NCI-H2171 (cell line): ENCODE results near the gene RASA3.
"Not testable (repeated sequence)": the region's sequence is repeated elsewhere in the genome, so short reads cannot be mapped to it uniquely, and the experiment has no call there.

Experiments
- DNase-seq: peaks from one replicate; lab custom pipeline; 2025; lab: John Stamatoyannopoulos, UW

RASA3 gene

DNA sequence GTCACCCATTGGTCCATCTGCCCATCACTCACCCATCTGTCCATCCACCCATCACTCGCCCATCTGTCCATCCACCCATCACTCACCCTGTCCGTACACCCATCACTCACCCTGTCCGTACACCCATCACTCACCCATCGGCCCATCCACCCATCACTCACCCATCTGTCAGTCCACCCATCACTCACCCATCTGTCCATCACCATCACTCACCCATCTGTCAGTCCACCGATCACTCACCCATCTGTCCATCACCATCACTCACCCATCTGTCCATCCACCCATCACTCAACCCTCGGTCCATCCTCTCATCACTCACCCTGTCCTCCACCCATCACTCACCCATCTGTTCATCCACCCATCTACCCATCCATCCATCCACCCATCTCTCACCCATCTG lies 143.6 kb downstream of the RASA3 start:
- DNase-seq, result not testable (repeated sequence)

DNA sequence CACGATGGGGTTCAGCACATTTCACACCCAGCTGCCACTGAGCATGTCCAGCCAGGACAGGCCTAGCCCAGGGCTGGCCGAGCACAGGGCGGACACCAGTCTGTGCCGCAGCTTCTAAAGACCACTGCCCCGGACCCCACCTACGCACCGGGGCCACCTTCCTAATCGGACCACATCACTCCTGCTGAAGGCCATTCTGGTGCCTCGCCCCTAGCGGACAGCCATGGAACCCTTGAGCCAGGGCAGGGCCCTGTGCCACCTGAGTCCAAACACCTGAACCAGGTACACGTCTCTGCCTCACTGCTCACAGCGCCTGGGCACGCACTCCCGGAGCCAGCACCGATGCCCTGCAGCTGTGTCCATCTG lies 150.1 kb downstream of the RASA3 start:
- no peak for DNase-seq

GRCh38 chr13:113981611-113982295 lies 150.7 kb downstream of the RASA3 start:
- DNase-seq, result no peak

GRCh38 chr13:113981194-113981605 lies 151.2 kb downstream of the RASA3 start:
- peak; percentile 69 for DNase-seq

- no peak for DNase-seq
Measured at GRCh38 chr13:113980489-113981064, 151.8 kb downstream of the RASA3 start.

DNA sequence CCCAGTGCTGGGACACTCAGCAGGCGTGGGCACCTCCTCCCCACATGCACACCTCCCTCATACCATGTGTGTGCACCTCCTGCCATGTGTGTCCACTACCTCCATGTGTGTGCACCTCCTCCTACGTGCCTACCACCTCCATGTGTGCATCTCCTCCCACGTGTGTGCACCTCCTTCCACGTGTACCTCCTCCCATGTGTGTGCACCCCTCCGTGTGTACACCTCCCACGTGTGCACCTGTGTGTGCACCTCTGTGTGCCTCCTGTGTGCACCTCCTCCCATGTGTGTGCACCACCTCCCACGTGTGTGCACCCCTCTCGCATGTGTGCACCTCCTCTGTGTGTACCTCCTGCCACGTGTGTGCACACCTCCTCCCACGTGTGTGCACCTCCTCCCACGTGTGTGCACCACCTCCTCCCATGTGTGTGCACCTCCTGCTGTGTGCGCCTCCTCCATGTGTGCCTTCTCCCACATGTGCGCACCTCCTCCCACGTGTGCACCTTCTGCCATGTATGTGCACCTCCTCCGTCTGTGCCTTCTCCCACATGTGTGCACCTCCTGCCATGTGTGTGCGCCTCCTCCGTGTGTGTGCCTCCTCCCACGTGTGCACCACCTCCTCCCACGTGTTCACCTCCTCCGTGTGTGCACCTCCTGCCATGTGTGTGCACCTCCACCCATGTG lies 152.5 kb downstream of the RASA3 start:
- no peak for DNase-seq

GRCh38 chr13:113978741-113979481 lies 153.5 kb downstream of the RASA3 start:
- DNase-seq, result no peak

DNA sequence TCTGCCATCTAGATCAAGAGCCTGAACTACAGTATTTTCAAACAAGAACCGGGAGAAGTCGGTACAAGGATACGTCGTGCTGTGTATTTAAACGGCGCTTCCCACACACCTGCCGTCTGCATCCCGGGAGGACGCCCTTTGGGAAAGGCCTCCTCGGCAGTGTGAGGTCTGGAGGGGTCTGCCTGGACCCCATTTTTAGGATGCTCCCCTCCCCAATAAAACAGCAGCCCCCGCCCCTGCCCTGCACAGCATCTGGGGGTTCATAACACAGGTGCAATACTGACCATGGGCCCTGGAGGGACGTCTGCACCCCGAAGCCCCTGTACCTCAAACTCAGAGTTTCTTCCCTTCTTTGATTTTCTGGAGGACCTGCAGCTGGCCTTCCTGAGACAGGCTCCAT lies 154.4 kb downstream of the RASA3 start:
- DNase-seq, result no peak

DNA sequence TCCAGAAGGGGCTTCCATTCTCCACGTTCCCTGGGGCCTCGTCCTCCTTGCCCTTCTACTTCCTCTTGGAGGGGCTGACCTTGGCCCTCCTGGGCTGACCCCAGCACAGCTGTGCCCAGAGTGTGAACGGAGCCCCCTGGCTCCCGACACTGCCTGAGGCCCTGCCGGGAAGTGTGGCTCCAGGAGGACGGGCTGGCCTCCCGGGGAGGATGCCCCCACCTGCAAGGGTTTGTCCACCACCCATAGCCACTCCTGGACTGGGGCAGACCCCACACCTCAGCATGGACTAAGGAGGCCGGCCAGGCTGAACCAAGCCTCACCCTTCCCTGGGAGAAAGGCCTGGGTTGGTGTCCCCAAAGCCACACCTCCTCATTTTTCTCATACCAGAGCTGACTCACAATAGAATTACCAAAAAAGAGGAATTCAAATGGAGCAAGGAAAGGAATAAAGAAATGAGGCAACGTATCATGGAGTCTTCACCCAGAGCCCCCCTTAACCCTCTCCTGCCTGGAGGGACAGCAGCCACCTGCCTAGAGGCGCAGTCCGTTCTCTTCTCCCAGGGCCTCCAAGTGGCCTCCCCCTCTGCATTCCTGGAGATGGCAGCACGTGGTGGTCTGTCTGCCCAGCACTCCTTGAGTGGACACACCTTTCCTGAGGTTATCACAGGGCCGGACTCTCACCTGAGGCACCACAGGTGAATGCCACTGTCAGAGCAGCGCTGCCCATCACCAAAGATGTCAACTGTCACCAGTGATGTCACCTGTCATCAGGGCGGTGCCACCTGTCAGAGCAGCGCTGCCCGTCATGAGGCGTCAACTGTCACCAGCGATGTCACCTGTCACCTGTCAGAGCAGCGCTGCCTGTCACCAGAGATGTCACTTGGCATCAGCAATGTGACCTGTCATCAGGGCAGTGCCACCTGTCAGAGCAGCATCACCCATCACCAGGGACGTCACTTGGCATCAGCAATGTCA lies 155.4 kb downstream of the RASA3 start:
- DNase-seq, result no peak

GRCh38 chr13:113975416-113975815 lies 157.0 kb downstream of the RASA3 start:
- DNase-seq, result no peak

DNA sequence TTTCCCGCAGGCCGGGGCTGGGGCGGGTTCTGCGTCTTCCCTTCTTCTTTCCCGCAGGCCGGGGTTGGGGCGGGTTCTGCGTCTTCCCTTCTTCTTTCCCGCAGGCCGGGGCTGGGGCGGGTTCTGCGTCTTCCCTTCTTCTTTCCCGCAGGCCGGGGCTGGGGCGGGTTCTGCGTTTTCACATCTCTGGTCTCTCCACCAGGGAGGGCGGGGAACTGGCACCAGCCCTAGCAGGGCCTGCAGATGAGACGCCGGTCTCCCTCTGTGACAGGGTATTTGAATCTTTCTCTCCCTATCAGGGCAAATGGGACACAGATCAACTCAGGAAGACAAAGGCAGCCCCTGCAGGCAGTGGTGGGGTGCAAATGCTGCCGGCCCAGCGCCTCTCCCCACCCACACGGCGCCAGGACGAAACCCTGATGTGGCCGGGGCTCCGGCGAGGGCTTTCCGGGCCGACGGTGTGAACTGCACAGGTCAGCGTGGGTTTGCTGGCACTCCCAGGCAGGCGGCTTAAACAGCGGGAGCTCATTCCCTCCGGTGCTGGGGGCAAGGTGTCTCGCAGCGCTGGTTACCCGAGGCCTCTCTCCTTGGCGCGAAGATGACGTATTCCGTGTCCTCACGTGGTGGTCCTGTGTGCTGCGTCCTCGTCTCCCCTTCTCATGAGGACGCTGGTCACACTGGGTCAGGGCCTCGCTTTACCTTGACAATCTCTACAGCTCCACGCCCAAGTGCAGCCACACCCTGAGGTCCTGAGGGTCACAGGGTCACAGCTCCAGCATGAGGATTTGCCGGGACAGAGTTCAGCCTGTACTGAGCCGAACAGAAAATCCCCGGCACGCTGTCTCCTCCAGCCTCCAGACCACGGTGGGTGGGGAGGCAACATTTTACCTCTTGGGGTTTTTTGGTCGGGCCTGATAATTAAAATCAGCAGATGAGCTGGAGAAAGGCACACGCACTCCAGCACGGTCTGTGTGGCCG lies 157.8 kb downstream of the RASA3 start:
- no peak for DNase-seq

DNA sequence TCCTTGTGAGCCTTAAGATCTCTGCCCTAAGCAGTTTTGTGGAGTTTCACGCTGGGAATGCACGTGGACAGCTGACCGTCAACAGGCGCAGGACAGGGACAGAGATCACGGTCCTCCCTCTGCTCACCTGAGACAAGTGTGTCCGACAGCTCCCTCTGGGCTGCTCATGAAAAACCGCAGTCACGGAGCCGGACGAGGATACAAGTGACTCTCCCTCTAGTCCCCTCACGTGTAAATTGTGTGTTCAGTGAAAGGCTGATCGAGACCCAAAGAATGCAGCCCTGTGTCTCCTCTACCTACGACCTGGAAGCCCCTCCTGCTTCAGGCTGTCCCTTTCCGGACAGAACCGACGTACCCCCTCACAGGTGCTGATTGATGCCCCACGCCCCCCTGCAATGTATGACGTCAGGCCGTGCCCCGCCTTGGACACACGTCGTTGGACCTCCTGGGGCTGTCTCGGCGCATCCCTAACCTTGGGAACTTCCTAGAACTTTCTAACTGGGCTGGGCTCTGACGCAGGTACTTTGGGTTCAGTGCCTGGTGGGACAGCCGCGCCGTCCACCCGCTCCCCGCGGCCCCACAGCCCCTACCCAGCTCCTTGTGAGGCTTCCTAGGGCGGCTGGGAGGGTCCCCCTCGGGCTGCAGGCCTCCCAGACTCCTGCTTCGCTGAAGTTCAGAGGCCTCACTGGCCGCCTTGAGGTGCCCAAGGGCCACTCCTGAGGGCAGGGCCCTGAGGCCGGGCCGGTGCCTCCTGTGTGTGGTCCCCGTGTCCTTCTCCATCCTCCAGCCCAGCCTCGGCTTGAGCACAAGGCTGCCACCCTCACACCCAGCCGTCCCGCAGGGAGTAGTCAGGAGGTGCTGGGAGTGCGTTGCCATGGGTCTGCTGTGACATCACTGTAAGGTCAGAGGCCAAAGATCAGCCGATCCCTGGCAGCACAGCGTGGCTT lies 158.9 kb downstream of the RASA3 start, which contains the start of gene C13orf46:
Gene C13orf46, minus strand, starts transcription at position 859 of the 947 bp plus-strand sequence. Its CDS starts 79 bp downstream, at position 780.
- no peak for DNase-seq

GRCh38 chr13:113972451-113973217 lies 159.8 kb downstream of the RASA3 start:
- DNase-seq, result no peak

- DNase-seq, result no peak
Measured at GRCh38 chr13:113971471-113972231, 160.8 kb downstream of the RASA3 start.

GRCh38 chr13:113970810-113971470 lies 161.5 kb downstream of the RASA3 start:
- no peak for DNase-seq

- no peak for DNase-seq
Measured at GRCh38 chr13:113969973-113970611, 162.3 kb downstream of the RASA3 start.
